DND-41 (cell line): ENCODE data around the gene RAP2C.

ENCODE experiments used
- ATAC-seq: fragments of 200-7000 bp; cut with Tn5 transposase; 3 replicates; pipeline ENCODE4 v1.9.1; 2021; ENCODE audit warnings: low read depth; ENCODE audit not compliant: insufficient read depth
- DNase-seq: peaks from one replicate; pipeline ENCODE4 v3.0.0-alpha.2; 2020
- H2AFZ ChIP-seq: 2 replicates; pipeline ENCODE4 v1.6.0; 2012; ENCODE audit warnings: low read depth, low read length
- H3K27ac ChIP-seq: 2 replicates; pipeline ENCODE4 v1.5.1; 2012; ENCODE audit warnings: low read length, inconsistent platforms
- H3K27me3 ChIP-seq: fragments of 200-600 bp; sonication (generic); 2 replicates; pipeline ENCODE4 v1.6.0; 2012; ENCODE audit warnings: low read length, mild to moderate bottlenecking, inconsistent platforms; ENCODE audit not compliant: insufficient read depth, poor library complexity
- H3K36me3 ChIP-seq: 2 replicates; pipeline ENCODE4 v1.5.1; 2012; ENCODE audit warnings: low read length, inconsistent platforms; ENCODE audit not compliant: insufficient read depth
- H3K4me1 ChIP-seq: 2 replicates; pipeline ENCODE4 v1.5.1; 2012; ENCODE audit warnings: mild to moderate bottlenecking, low read length; ENCODE audit not compliant: insufficient read depth
- H3K4me2 ChIP-seq: 2 replicates; pipeline ENCODE4 v1.6.0; 2012; ENCODE audit warnings: mild to moderate bottlenecking, moderate library complexity, low read length, inconsistent platforms; ENCODE audit not compliant: insufficient read depth
- H3K4me3 ChIP-seq, 2 experiments: fragments of 200-600 bp in 1 of 2; shearing (Covaris generic) in 1 of 2; 2 replicates each; pipeline ENCODE4 v1.5.1; 2012 to 2016; ENCODE audit warnings: inconsistent platforms in 2 of 2, low read length in 2 of 2, mild to moderate bottlenecking in 2 of 2, low read depth in 1 of 2, moderate library complexity in 1 of 2
- H3K79me2 ChIP-seq: 2 replicates; pipeline ENCODE4 v1.6.0; 2012; ENCODE audit warnings: low read length, inconsistent platforms; ENCODE audit not compliant: insufficient read depth
- H3K9ac ChIP-seq: 2 replicates; pipeline ENCODE4 v1.6.0; 2012; ENCODE audit warnings: low read depth, mild to moderate bottlenecking, inconsistent platforms, low read length, moderate library complexity
- H3K9me3 ChIP-seq: 2 replicates; pipeline ENCODE4 v1.5.1; 2012; ENCODE audit warnings: low read length, moderate library complexity, mild to moderate bottlenecking, inconsistent platforms; ENCODE audit not compliant: insufficient read depth, severe bottlenecking
- H4K20me1 ChIP-seq: 2 replicates; pipeline ENCODE4 v1.6.0; 2012; ENCODE audit warnings: low read length; ENCODE audit not compliant: insufficient read depth
- EZH2 ChIP-seq: IDR thresholded peaks from 3 replicates; pipeline ENCODE4 v1.6.1; 2012; ENCODE audit warnings: borderline replicate concordance, low read depth, mild to moderate bottlenecking, moderate library complexity, low read length, inconsistent platforms; ENCODE audit not compliant: severe bottlenecking
- TF ChIP-seq, protein P1 (sequence below): IDR thresholded peaks from 2 replicates; pipeline ENCODE4 v1.5.1; 2012; ENCODE audit warnings: borderline replicate concordance, low read length, moderate library complexity, mild to moderate bottlenecking; ENCODE audit not compliant: poor library complexity, severe bottlenecking; ENCODE audit errors: extremely low read depth

Gene RAP2C

DNA sequence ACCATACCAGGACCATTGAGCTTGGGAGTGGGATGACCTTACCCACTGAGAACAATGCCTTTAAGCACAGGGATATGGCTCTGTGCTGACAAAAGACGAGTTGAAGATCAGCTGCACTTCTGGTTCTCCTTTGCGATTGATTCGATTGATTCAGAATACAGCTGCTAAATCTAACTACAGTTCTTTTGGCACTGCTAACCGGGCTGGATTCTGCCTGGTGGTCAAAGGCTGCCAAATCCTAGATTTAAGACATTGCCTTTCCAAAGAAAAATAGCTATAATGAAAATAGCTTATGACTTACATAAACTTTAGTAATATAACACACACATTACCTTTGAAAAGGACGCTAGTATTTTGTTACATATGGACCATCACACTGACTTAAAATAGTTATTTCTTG is 18.3 kb downstream of the RAP2C start:
- H3K79me2 ChIP-seq, result no peaks in the 10 kb centered on the region
- no peaks in the 10 kb centered on the region for H4K20me1 ChIP-seq
- no peak overlapping the region for H3K27ac ChIP-seq
- H3K9ac ChIP-seq, result no peak overlapping the region
- H3K36me3 ChIP-seq, result peaks cover 12% of the 10 kb centered on the region; the same call in 1 of the 2 replicates
- H3K4me2 ChIP-seq, result no peak overlapping the region
- H3K27me3 ChIP-seq, result no peaks in the 10 kb centered on the region
- DNase-seq (no peak), ATAC-seq (no peak)
- no peaks in the 10 kb centered on the region for H3K9me3 ChIP-seq
- no peaks in the 10 kb centered on the region for H3K4me1 ChIP-seq
- no peak overlapping the region for H2AFZ ChIP-seq
- no peak overlapping the region for H3K4me3 ChIP-seq
- TF ChIP-seq, protein P1, sequence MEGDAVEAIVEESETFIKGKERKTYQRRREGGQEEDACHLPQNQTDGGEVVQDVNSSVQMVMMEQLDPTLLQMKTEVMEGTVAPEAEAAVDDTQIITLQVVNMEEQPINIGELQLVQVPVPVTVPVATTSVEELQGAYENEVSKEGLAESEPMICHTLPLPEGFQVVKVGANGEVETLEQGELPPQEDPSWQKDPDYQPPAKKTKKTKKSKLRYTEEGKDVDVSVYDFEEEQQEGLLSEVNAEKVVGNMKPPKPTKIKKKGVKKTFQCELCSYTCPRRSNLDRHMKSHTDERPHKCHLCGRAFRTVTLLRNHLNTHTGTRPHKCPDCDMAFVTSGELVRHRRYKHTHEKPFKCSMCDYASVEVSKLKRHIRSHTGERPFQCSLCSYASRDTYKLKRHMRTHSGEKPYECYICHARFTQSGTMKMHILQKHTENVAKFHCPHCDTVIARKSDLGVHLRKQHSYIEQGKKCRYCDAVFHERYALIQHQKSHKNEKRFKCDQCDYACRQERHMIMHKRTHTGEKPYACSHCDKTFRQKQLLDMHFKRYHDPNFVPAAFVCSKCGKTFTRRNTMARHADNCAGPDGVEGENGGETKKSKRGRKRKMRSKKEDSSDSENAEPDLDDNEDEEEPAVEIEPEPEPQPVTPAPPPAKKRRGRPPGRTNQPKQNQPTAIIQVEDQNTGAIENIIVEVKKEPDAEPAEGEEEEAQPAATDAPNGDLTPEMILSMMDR, result no peak
- TF ChIP-seq EZH2, result no peak

DNA sequence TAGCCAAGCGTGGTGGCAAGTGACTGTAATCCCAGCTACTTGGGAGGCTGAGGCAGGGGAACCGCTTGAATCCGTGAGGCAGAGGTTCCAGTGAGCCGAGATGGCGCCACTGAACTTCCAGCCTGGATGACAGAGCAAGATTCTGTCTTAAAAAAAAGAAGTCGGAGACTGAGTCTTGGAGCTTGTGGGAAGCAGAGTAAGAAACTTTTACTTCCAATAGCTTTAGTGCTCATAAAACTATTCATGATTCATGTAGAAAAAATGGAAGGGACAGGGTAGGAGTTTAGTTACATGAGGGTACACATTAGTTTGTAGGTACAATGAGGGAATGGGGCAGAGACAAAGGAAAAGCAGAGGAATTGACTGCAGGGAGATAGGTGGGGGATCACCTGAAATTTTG is 19.3 kb downstream of the RAP2C start:
- no peak for ATAC-seq
- H3K4me1 ChIP-seq, result no peaks in the 10 kb centered on the region
- H4K20me1 ChIP-seq, result no peaks in the 10 kb centered on the region
- no peaks in the 10 kb centered on the region for H3K27me3 ChIP-seq
- no peak overlapping the region for H3K27ac ChIP-seq
- H2AFZ ChIP-seq, result no peak overlapping the region
- H3K4me3 ChIP-seq, result no peak overlapping the region
- no peak overlapping the region for H3K4me2 ChIP-seq
- H3K9ac ChIP-seq, result no peak overlapping the region
- H3K36me3 ChIP-seq, result peaks cover 5% of the 10 kb centered on the region; the same call in 1 of the 2 replicates
- no peaks in the 10 kb centered on the region for H3K79me2 ChIP-seq
- no peaks in the 10 kb centered on the region for H3K9me3 ChIP-seq
- TF ChIP-seq EZH2, result no peak
- TF ChIP-seq, protein P1, result no peak
- DNase-seq, result no peak

DNA sequence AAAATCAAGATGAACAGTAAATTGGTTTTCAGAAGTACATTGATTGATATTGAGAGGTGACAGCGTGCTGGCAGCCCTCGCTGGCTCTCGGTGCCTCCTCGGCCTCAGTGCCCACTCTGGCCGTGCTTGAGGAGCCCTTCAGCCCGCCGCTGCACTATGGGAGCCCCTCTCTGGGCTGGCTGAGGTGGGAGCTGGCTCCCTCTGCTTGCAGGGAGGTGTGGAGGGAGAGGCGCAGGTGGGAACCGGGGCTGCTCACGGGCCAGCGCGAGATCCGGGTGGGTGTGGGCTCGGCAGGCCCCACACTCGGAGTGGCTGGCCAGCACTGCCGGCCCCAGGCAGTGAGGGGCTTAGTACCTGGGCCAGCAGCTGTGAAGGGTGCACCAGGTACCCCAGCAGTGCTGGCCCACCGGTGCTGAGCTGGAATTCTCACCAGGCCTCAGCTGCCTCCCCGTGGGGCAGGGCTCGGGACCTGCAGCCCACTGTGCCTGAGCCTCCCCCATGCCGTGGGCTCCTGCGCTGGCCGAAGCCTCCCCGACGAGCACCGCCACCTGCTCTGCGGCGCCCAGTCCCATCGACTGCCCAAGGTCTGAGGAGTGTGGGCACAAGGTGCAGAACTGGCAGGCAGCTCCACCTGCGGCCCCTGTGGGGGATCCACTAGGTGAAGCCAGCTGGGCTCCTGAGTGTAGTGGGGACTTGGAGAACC is 25.2 kb downstream of the RAP2C start:
- Histone ChIP-seq H3K9me3 (no peaks in the 10 kb centered on the region), H3K27ac (no peak overlapping the region), H3K9ac (no peak overlapping the region), H4K20me1 (no peaks in the 10 kb centered on the region), H3K4me3 (no peak overlapping the region), H2AFZ (no peak overlapping the region), H3K4me1 (no peaks in the 10 kb centered on the region), H3K27me3 (no peaks in the 10 kb centered on the region), H3K79me2 (no peaks in the 10 kb centered on the region), H3K4me2 (no peak overlapping the region), H3K36me3 (no peaks in the 10 kb centered on the region)
- no peak for DNase-seq
- ATAC-seq, result no peak
- TF ChIP-seq EZH2, result no peak
- TF ChIP-seq, protein P1, result no peak
